Measurements from ENCODE around the gene ZNFX1.

Gene ZNFX1

GRCh38 chr20:49293122-49293521, 15.3 kb upstream of the ZNFX1 start:
- no peak overlapping the region for H3K9ac ChIP-seq (ENCODE audit: low read depth in 1 of 2, low read length in 2 of 2)
- H3K9me3 ChIP-seq (ENCODE audit: control insufficient read depth in 2 of 2, low read length in 2 of 2) = no peaks in the 10 kb centered on the region
- no peak overlapping the region for H3K4me3 ChIP-seq (ENCODE audit: low read length in 2 of 2)
- no peaks in the 10 kb centered on the region for H3K27me3 ChIP-seq (ENCODE audit: control insufficient read depth in 2 of 2, insufficient read depth in 2 of 2, low read length in 2 of 2)
- peaks cover 5 to 7% of the 10 kb centered on the region in 2 donors for H3K4me1 ChIP-seq (ENCODE audit: control insufficient read depth in 2 of 2, insufficient read depth in 2 of 2, low read length in 2 of 2)
- no peak overlapping the region for H3K27ac ChIP-seq (ENCODE audit: low read depth in 2 of 2, low read length in 2 of 2)
- H3K36me3 ChIP-seq (ENCODE audit: control insufficient read depth in 2 of 2, insufficient read depth in 2 of 2, low read length in 2 of 2) = peaks cover 24 to 37% of the 10 kb centered on the region in 2 donors

- H3K4me3 ChIP-seq (ENCODE audit: low read length in 2 of 2) = no peak overlapping the region
- H3K4me1 ChIP-seq (ENCODE audit: control insufficient read depth in 2 of 2, insufficient read depth in 2 of 2, low read length in 2 of 2) = peaks cover 5 to 7% of the 10 kb centered on the region in 2 donors
- no peak overlapping the region for H3K9ac ChIP-seq (ENCODE audit: low read depth in 1 of 2, low read length in 2 of 2)
- no peaks in the 10 kb centered on the region for H3K27me3 ChIP-seq (ENCODE audit: control insufficient read depth in 2 of 2, insufficient read depth in 2 of 2, low read length in 2 of 2)
- peaks cover 4 to 7% of the 10 kb centered on the region in 2 donors for H3K9me3 ChIP-seq (ENCODE audit: control insufficient read depth in 2 of 2, low read length in 2 of 2)
- H3K27ac ChIP-seq (ENCODE audit: low read depth in 2 of 2, low read length in 2 of 2) = no peak overlapping the region
- H3K36me3 ChIP-seq (ENCODE audit: control insufficient read depth in 2 of 2, insufficient read depth in 2 of 2, low read length in 2 of 2) = peaks cover 31 to 48% of the 10 kb centered on the region in 2 donors
Measured at GRCh38 chr20:49292010-49292409, 14.2 kb upstream of the ZNFX1 start.

- Histone ChIP-seq H3K36me3 (ENCODE audit: control insufficient read depth in 2 of 2, insufficient read depth in 2 of 2, low read length in 2 of 2) (peaks cover 39 to 56% of the 10 kb centered on the region in 2 donors), H3K27ac (ENCODE audit: low read depth in 2 of 2, low read length in 2 of 2) (no peak overlapping the region), H3K27me3 (ENCODE audit: control insufficient read depth in 2 of 2, insufficient read depth in 2 of 2, low read length in 2 of 2) (no peaks in the 10 kb centered on the region), H3K4me3 (ENCODE audit: low read length in 2 of 2) (no peak overlapping the region), H3K9me3 (ENCODE audit: control insufficient read depth in 2 of 2, low read length in 2 of 2) (peaks cover 12 to 15% of the 10 kb centered on the region in 2 donors), H3K4me1 (ENCODE audit: control insufficient read depth in 2 of 2, insufficient read depth in 2 of 2, low read length in 2 of 2) (peaks cover 5 to 7% of the 10 kb centered on the region in 2 donors), H3K9ac (ENCODE audit: low read depth in 1 of 2, low read length in 2 of 2) (no peak overlapping the region)
Measured at GRCh38 chr20:49291200-49291599, 13.3 kb upstream of the ZNFX1 start.

- H3K9me3 ChIP-seq (ENCODE audit: control insufficient read depth in 2 of 2, low read length in 2 of 2) = peaks cover 17 to 20% of the 10 kb centered on the region in 2 donors
- H3K27me3 ChIP-seq (ENCODE audit: control insufficient read depth in 2 of 2, insufficient read depth in 2 of 2, low read length in 2 of 2) = no peaks in the 10 kb centered on the region
- peaks cover 44 to 61% of the 10 kb centered on the region in 2 donors for H3K36me3 ChIP-seq (ENCODE audit: control insufficient read depth in 2 of 2, insufficient read depth in 2 of 2, low read length in 2 of 2)
- H3K4me1 ChIP-seq (ENCODE audit: control insufficient read depth in 2 of 2, insufficient read depth in 2 of 2, low read length in 2 of 2) = peaks cover 5 to 7% of the 10 kb centered on the region in 2 donors
- H3K27ac ChIP-seq (ENCODE audit: low read depth in 2 of 2, low read length in 2 of 2) = no peak overlapping the region
- no peak overlapping the region for H3K9ac ChIP-seq (ENCODE audit: low read depth in 1 of 2, low read length in 2 of 2)
- H3K4me3 ChIP-seq (ENCODE audit: low read length in 2 of 2) = no peak overlapping the region
Measured at GRCh38 chr20:49290608-49291191, 12.8 kb upstream of the ZNFX1 start.

GRCh38 chr20:49288784-49289696, 11.2 kb upstream of the ZNFX1 start:
- H3K27ac ChIP-seq (ENCODE audit: low read depth in 2 of 2, low read length in 2 of 2) = peak overlapping the region; percentile 34 to 86
- peaks cover 58 to 76% of the 10 kb centered on the region in 2 donors for H3K36me3 ChIP-seq (ENCODE audit: control insufficient read depth in 2 of 2, insufficient read depth in 2 of 2, low read length in 2 of 2)

GRCh38 chr20:49288250-49288751, 10.4 kb upstream of the ZNFX1 start:
- peaks cover 5 to 7% of the 10 kb centered on the region in 2 donors for H3K4me1 ChIP-seq (ENCODE audit: control insufficient read depth in 2 of 2, insufficient read depth in 2 of 2, low read length in 2 of 2)
- H3K4me3 ChIP-seq (ENCODE audit: low read length in 2 of 2) = no peak overlapping the region
- H3K9ac ChIP-seq (ENCODE audit: low read depth in 1 of 2, low read length in 2 of 2) = no peak overlapping the region
- peaks cover 66 to 84% of the 10 kb centered on the region in 2 donors for H3K36me3 ChIP-seq (ENCODE audit: control insufficient read depth in 2 of 2, insufficient read depth in 2 of 2, low read length in 2 of 2)
- H3K27ac ChIP-seq (ENCODE audit: low read depth in 2 of 2, low read length in 2 of 2) = peak overlapping the region; percentile 11 to 86
- peaks cover 28 to 34% of the 10 kb centered on the region in 2 donors for H3K9me3 ChIP-seq (ENCODE audit: control insufficient read depth in 2 of 2, low read length in 2 of 2)
- no peaks in the 10 kb centered on the region for H3K27me3 ChIP-seq (ENCODE audit: control insufficient read depth in 2 of 2, insufficient read depth in 2 of 2, low read length in 2 of 2)

More at GRCh38 chr20:49288784-49289696, 11.2 kb upstream of the ZNFX1 start:
- H3K4me1 ChIP-seq (ENCODE audit: control insufficient read depth in 2 of 2, insufficient read depth in 2 of 2, low read length in 2 of 2) = peaks cover 5 to 7% of the 10 kb centered on the region in 2 donors
- peak overlapping the region in 1 of 2 donors; percentile 35 for H3K9ac ChIP-seq (ENCODE audit: low read depth in 1 of 2, low read length in 2 of 2)
- peak overlapping the region in 1 of 2 donors; percentile 10 for H3K4me3 ChIP-seq (ENCODE audit: low read length in 2 of 2)
- peaks cover 24 to 28% of the 10 kb centered on the region in 2 donors for H3K9me3 ChIP-seq (ENCODE audit: control insufficient read depth in 2 of 2, low read length in 2 of 2)
- no peaks in the 10 kb centered on the region for H3K27me3 ChIP-seq (ENCODE audit: control insufficient read depth in 2 of 2, insufficient read depth in 2 of 2, low read length in 2 of 2)

GRCh38 chr20:49287555-49288249, 9.8 kb upstream of the ZNFX1 start:
- H3K36me3 ChIP-seq (ENCODE audit: control insufficient read depth in 2 of 2, insufficient read depth in 2 of 2, low read length in 2 of 2) = peaks cover 72 to 90% of the 10 kb centered on the region in 2 donors

GRCh38 chr20:49286689-49287551, 9.1 kb upstream of the ZNFX1 start:
- Histone ChIP-seq H3K4me3 (ENCODE audit: low read length in 2 of 2) (peak overlapping the region in 1 of 2 donors; percentile 9), H3K9me3 (ENCODE audit: control insufficient read depth in 2 of 2, low read length in 2 of 2) (peaks cover 40 to 45% of the 10 kb centered on the region in 2 donors)

More at GRCh38 chr20:49287555-49288249, 9.8 kb upstream of the ZNFX1 start:
- Histone ChIP-seq H3K27ac (ENCODE audit: low read depth in 2 of 2, low read length in 2 of 2) (peak overlapping the region; percentile 43 to 86), H3K9ac (ENCODE audit: low read depth in 1 of 2, low read length in 2 of 2) (no peak overlapping the region), H3K4me1 (ENCODE audit: control insufficient read depth in 2 of 2, insufficient read depth in 2 of 2, low read length in 2 of 2) (peaks cover 5 to 7% of the 10 kb centered on the region in 2 donors), H3K27me3 (ENCODE audit: control insufficient read depth in 2 of 2, insufficient read depth in 2 of 2, low read length in 2 of 2) (no peaks in the 10 kb centered on the region), H3K4me3 (ENCODE audit: low read length in 2 of 2) (no peak overlapping the region), H3K9me3 (ENCODE audit: control insufficient read depth in 2 of 2, low read length in 2 of 2) (peaks cover 34 to 40% of the 10 kb centered on the region in 2 donors)

More at GRCh38 chr20:49286689-49287551, 9.1 kb upstream of the ZNFX1 start:
- Histone ChIP-seq H3K36me3 (ENCODE audit: control insufficient read depth in 2 of 2, insufficient read depth in 2 of 2, low read length in 2 of 2) (peaks cover 80 to 92% of the 10 kb centered on the region in 2 donors), H3K27ac (ENCODE audit: low read depth in 2 of 2, low read length in 2 of 2) (peak overlapping the region; percentile 43 to 66), H3K4me1 (ENCODE audit: control insufficient read depth in 2 of 2, insufficient read depth in 2 of 2, low read length in 2 of 2) (peaks cover 5 to 7% of the 10 kb centered on the region in 2 donors), H3K27me3 (ENCODE audit: control insufficient read depth in 2 of 2, insufficient read depth in 2 of 2, low read length in 2 of 2) (no peaks in the 10 kb centered on the region), H3K9ac (ENCODE audit: low read depth in 1 of 2, low read length in 2 of 2) (no peak overlapping the region)

All from mucosa of rectum (tissue), 2 donors.